Measurements from ENCODE around the gene GNG2. TPM values are rescaled to one million over a fixed set of nuclear protein-coding genes. Genes with fewer than 3 reads are reported as not detected.
A peak's percentile ranks its signal among the peaks of the same experiment; 100 is the strongest.

GNG2 gene
- total RNA-seq, 3 donors from 2014 or later: 9.9 to 52.2 (median 16.6) TPM

DNA sequence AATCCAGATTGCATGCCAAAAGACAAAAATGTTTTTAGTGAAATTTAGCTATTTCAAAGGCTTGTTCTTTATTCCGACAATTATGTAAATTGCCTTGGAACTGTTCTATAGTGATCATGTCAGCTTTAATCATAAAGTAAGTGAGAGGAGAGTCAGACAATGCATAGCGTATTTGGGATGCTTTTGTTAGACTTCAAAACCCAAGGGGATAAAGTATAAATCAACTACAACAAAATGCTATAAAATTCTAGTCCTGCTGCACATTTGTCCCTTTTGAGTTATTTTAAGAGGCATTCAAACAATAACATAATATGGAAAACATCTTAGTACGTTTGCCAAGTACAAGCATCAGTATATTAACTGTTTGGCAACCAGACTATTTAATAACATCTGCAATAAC is 140.3 kb downstream of the GNG2 start:
- no peak for DNase-seq
- ATAC-seq: no peak
- peaks cover 11% of the 10 kb centered on the region for H3K4me1 ChIP-seq (ENCODE audit: low read depth)
- intact Hi-C loops (cut with DNase I, micrococcal nuclease): loop anchor here in 1 of 2 donors (5.0 kb wide), 1 partner anchor 127 kb away; no protein-coding TSS in a partner anchor
- no peak overlapping the region for H3K4me3 ChIP-seq
- H3K9me3 ChIP-seq: no peaks in the 10 kb centered on the region
- TF ChIP-seq, protein P1, sequence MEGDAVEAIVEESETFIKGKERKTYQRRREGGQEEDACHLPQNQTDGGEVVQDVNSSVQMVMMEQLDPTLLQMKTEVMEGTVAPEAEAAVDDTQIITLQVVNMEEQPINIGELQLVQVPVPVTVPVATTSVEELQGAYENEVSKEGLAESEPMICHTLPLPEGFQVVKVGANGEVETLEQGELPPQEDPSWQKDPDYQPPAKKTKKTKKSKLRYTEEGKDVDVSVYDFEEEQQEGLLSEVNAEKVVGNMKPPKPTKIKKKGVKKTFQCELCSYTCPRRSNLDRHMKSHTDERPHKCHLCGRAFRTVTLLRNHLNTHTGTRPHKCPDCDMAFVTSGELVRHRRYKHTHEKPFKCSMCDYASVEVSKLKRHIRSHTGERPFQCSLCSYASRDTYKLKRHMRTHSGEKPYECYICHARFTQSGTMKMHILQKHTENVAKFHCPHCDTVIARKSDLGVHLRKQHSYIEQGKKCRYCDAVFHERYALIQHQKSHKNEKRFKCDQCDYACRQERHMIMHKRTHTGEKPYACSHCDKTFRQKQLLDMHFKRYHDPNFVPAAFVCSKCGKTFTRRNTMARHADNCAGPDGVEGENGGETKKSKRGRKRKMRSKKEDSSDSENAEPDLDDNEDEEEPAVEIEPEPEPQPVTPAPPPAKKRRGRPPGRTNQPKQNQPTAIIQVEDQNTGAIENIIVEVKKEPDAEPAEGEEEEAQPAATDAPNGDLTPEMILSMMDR (IDR thresholded peaks at IDR 0.05): no peak
- H3K36me3 ChIP-seq (ENCODE audit: low read depth): no peaks in the 10 kb centered on the region

DNA sequence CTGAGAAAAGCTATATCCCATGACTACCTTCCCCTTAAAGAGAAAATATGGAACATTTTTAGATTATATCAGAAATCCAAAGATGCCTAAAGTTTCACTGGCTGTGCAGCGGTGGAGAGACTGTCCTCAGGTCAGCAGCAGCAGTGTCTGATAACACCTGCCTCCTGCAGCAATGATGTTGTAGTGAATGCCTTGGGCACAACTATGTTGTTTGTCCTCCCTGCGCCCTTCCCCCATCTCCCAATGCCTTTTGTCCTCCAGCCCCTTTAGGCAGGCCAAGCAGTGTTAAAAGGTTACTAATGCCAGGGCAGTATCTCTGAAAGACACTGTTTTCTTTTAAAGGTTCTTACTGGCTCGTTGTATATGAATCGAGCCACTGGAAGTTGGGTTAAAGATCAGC is 142.1 kb downstream of the GNG2 start:
- Histone ChIP-seq H3K4me3 (no peak overlapping the region), H3K36me3 (ENCODE audit: low read depth) (no peaks in the 10 kb centered on the region), H3K9me3 (no peaks in the 10 kb centered on the region), H3K4me1 (ENCODE audit: low read depth) (peaks cover 11% of the 10 kb centered on the region)
- ATAC-seq: peak; percentile 10
- intact Hi-C loops (cut with DNase I, micrococcal nuclease): loop anchor here in 1 of 2 donors (5.0 kb wide), 1 partner anchor 125 kb away; no protein-coding TSS in a partner anchor
- TF ChIP-seq, protein P1 (IDR thresholded peaks at IDR 0.05): no peak
- DNase-seq: no peak

DNA sequence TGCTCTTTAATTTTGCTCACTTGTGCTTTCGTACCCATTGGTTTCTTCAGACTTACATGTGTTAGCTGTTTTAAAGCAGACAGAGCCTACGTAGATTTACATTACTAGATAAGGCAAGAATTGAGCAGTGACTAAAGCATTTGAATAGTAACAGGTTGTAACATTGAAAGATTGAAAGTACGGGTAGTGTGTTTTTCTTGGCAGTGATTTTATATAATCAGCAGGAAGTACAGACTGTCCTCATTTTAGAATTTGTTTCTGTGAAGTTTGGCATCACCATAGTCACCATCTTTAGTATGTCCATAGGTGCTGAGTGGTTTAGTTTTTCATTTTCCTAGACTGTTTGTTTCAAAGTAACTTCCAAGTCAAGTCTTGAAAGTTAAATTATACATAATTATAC is 142.9 kb downstream of the GNG2 start:
- no peaks in the 10 kb centered on the region for H3K9me3 ChIP-seq
- no peaks in the 10 kb centered on the region for H3K36me3 ChIP-seq (ENCODE audit: low read depth)
- DNase-seq (no peak), ATAC-seq (peak; percentile 88)
- H3K4me3 ChIP-seq: no peak overlapping the region
- peaks cover 11% of the 10 kb centered on the region for H3K4me1 ChIP-seq (ENCODE audit: low read depth)
- TF ChIP-seq, protein P1 (IDR thresholded peaks at IDR 0.05): no peak
- intact Hi-C loops (cut with DNase I, micrococcal nuclease): loop anchor here in 1 of 2 donors (5.0 kb wide), 1 partner anchor 124 kb away; no protein-coding TSS in a partner anchor

DNA sequence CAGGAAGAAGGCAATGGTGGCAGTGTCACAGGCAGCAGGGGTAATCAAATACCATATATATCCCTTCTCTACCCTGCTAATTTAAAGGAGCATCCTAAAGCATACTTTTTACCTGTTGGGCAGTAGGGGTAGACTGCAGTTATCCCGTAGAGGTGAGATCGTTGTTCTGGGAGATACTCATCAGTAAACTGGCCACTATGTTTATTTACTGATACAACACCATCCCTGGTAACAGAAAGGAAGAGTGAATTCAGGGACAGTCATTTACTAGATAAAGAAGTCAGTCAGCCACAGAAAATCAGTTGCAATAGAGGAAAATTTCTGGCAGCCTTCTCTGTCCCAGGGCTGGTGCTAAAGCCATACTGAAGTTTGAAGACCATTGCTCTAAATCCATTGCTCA is 145.2 kb downstream of the GNG2 start:
- Histone ChIP-seq H3K4me3 (no peak overlapping the region), H3K4me1 (ENCODE audit: low read depth) (peaks cover 11% of the 10 kb centered on the region), H3K36me3 (ENCODE audit: low read depth) (no peaks in the 10 kb centered on the region), H3K9me3 (no peaks in the 10 kb centered on the region)
- intact Hi-C loops (cut with DNase I, micrococcal nuclease): no loop called here
- ATAC-seq (no peak), DNase-seq (no peak)
- TF ChIP-seq, protein P1 (IDR thresholded peaks at IDR 0.05): no peak

DNA sequence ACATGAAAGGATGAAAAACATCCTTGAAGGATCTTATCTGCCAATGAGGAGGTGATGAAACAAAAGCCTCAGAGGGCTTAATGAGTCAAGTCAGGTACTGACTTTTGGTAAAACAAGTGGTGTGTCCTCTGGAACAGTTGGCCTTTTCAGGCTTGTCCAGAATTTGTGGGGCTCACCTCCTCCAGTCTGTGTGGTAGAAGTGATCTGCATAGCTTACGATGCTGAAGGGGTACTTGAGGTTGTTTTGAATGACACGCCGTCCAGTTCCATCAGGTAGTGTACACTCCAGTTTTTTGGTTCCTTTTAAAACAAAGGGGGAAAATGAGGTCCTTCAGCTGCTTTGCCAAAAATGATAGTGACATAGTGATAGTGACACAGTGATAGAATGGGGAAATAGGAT is 145.9 kb downstream of the GNG2 start:
- DNase-seq (no peak), ATAC-seq (no peak)
- Histone ChIP-seq H3K4me3 (no peak overlapping the region), H3K4me1 (ENCODE audit: low read depth) (peaks cover 11% of the 10 kb centered on the region), H3K9me3 (no peaks in the 10 kb centered on the region), H3K36me3 (ENCODE audit: low read depth) (no peaks in the 10 kb centered on the region)
- intact Hi-C loops (cut with DNase I, micrococcal nuclease): no loop called here
- TF ChIP-seq, protein P1 (IDR thresholded peaks at IDR 0.05): no peak

DNA sequence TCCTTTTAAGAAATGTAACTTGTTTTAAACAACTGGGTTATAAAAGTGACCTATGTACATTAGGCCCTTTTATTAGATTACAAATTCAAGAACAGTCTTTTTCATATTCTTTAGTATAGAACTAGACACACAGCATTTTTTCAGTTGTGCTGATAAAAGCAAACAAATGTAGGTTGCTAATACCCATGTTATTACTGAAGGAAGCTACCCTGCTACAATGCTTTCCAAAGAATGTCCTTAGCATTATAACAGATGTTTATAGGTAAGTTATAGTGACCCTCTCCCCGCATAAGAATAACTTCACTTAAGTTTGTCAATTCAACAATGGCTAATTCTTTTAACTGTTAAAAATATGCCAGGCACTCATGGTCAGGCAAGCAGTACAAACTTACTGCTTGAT is 146.8 kb downstream of the GNG2 start:
- intact Hi-C loops (cut with DNase I, micrococcal nuclease): no loop called here
- Histone ChIP-seq H3K9me3 (no peaks in the 10 kb centered on the region), H3K36me3 (ENCODE audit: low read depth) (no peaks in the 10 kb centered on the region), H3K4me3 (no peak overlapping the region), H3K4me1 (ENCODE audit: low read depth) (peaks cover 10% of the 10 kb centered on the region)
- ATAC-seq (no peak), DNase-seq (no peak)
- TF ChIP-seq, protein P1 (IDR thresholded peaks at IDR 0.05): no peak
